ENCODE data around the gene NCKAP5L.

NCKAP5L gene

GRCh38 chr12:49819786-49820185, 8.4 kb downstream of the NCKAP5L start:
- no peaks in the 10 kb centered on the region for H4K20me1 ChIP-seq (ENCODE audit: low read depth, low read length)
- no peaks in the 10 kb centered on the region for H3K27me3 ChIP-seq (ENCODE audit: low read length)
- no peaks in the 10 kb centered on the region for H3K79me2 ChIP-seq (ENCODE audit: insufficient read depth, low read length)
- no peaks in the 10 kb centered on the region for H3K9me3 ChIP-seq (ENCODE audit: insufficient read depth, low read length)
- TF ChIP-seq EZH2phosphoT487 (conservative IDR thresholded peaks at IDR 0.05; ENCODE audit: low read length) (no peak), CTCF (IDR thresholded peaks at IDR 0.05; ENCODE audit: insufficient read depth, low read length, poor library complexity, severe bottlenecking) (no peak)
- H3K4me3 ChIP-seq (ENCODE audit: insufficient read depth, low read length, poor library complexity, severe bottlenecking), result no peak overlapping the region
- H3K4me2 ChIP-seq (ENCODE audit: low read depth, low read length, poor library complexity, severe bottlenecking), result no peak overlapping the region
- H3K27ac ChIP-seq (ENCODE audit: low read depth, low read length), result no peak overlapping the region
- no peak overlapping the region for H3K9ac ChIP-seq (ENCODE audit: low read length)
- H3F3A ChIP-seq (ENCODE audit: insufficient read depth), result no peaks in the 10 kb centered on the region
- no peaks in the 10 kb centered on the region for H3K36me3 ChIP-seq (ENCODE audit: low read length)
- no peak overlapping the region for H2AFZ ChIP-seq (ENCODE audit: low read depth, low read length, severe bottlenecking)
- H3K9me2 ChIP-seq (replicated peaks; ENCODE audit: insufficient read depth, low read length), result no peaks in the 10 kb centered on the region

- no peaks in the 10 kb centered on the region for H3K27me3 ChIP-seq (ENCODE audit: low read length)
- H3K9ac ChIP-seq (ENCODE audit: low read length), result no peak overlapping the region
- no peak for TF ChIP-seq EZH2phosphoT487 (conservative IDR thresholded peaks at IDR 0.05; ENCODE audit: low read length)
- TF ChIP-seq CTCF (IDR thresholded peaks at IDR 0.05; ENCODE audit: insufficient read depth, low read length, poor library complexity, severe bottlenecking), result no peak
- H3K4me3 ChIP-seq (ENCODE audit: insufficient read depth, low read length, poor library complexity, severe bottlenecking), result no peak overlapping the region
- H3K36me3 ChIP-seq (ENCODE audit: low read length), result no peaks in the 10 kb centered on the region
- no peak overlapping the region for H3K4me2 ChIP-seq (ENCODE audit: low read depth, low read length, poor library complexity, severe bottlenecking)
- H4K20me1 ChIP-seq (ENCODE audit: low read depth, low read length), result no peaks in the 10 kb centered on the region
- no peaks in the 10 kb centered on the region for H3K9me2 ChIP-seq (replicated peaks; ENCODE audit: insufficient read depth, low read length)
- no peaks in the 10 kb centered on the region for H3K79me2 ChIP-seq (ENCODE audit: insufficient read depth, low read length)
- H3K9me3 ChIP-seq (ENCODE audit: insufficient read depth, low read length), result no peaks in the 10 kb centered on the region
- no peaks in the 10 kb centered on the region for H3F3A ChIP-seq (ENCODE audit: insufficient read depth)
- H3K27ac ChIP-seq (ENCODE audit: low read depth, low read length), result no peak overlapping the region
- H2AFZ ChIP-seq (ENCODE audit: low read depth, low read length, severe bottlenecking), result no peak overlapping the region
Measured at GRCh38 chr12:49818241-49818895, 9.8 kb downstream of the NCKAP5L start.

GRCh38 chr12:49813131-49813530, 15.1 kb downstream of the NCKAP5L start:
- H2AFZ ChIP-seq (ENCODE audit: low read depth, low read length, severe bottlenecking), result no peak overlapping the region
- H3K9me2 ChIP-seq (replicated peaks; ENCODE audit: insufficient read depth, low read length), result no peaks in the 10 kb centered on the region
- H4K20me1 ChIP-seq (ENCODE audit: low read depth, low read length), result no peaks in the 10 kb centered on the region
- no peaks in the 10 kb centered on the region for H3K79me2 ChIP-seq (ENCODE audit: insufficient read depth, low read length)
- H3K4me2 ChIP-seq (ENCODE audit: low read depth, low read length, poor library complexity, severe bottlenecking), result no peak overlapping the region
- H3K9ac ChIP-seq (ENCODE audit: low read length), result no peak overlapping the region
- H3K9me3 ChIP-seq (ENCODE audit: insufficient read depth, low read length), result no peaks in the 10 kb centered on the region
- no peaks in the 10 kb centered on the region for H3K36me3 ChIP-seq (ENCODE audit: low read length)
- H3F3A ChIP-seq (ENCODE audit: insufficient read depth), result no peaks in the 10 kb centered on the region
- no peaks in the 10 kb centered on the region for H3K27me3 ChIP-seq (ENCODE audit: low read length)
- no peak overlapping the region for H3K4me3 ChIP-seq (ENCODE audit: insufficient read depth, low read length, poor library complexity, severe bottlenecking)
- TF ChIP-seq EZH2phosphoT487 (conservative IDR thresholded peaks at IDR 0.05; ENCODE audit: low read length), result no peak
- no peak for TF ChIP-seq CTCF (IDR thresholded peaks at IDR 0.05; ENCODE audit: insufficient read depth, low read length, poor library complexity, severe bottlenecking)
- no peak overlapping the region for H3K27ac ChIP-seq (ENCODE audit: low read depth, low read length)

Data from SU-DHL-6 (cell line).